Dendritic cell treated with granulocyte-macrophage colony-stimulating factor and Interleukin-4, amounts not matched to agents 40 ng/mL and 50 ng/mL, for 4 days (primary cell): Measurements from ENCODE around the gene ROR1.

Experiments
- H3K27ac Mint-ChIP-seq: one replicate; pipeline ENCODE4 v1.8.0; 2022; ENCODE audit warnings: mild to moderate bottlenecking, mixed read lengths
- H3K27me3 Mint-ChIP-seq: one replicate; pipeline ENCODE4 v1.8.0; 2022; ENCODE audit warnings: mild to moderate bottlenecking, mixed read lengths
- H3K36me3 Mint-ChIP-seq: one replicate; pipeline ENCODE4 v1.8.0; 2022; ENCODE audit warnings: low read depth, mixed read lengths
- H3K4me1 Mint-ChIP-seq: one replicate; pipeline ENCODE4 v1.8.0; 2022; ENCODE audit warnings: low read depth, mixed read lengths
- H3K4me3 Mint-ChIP-seq: one replicate; pipeline ENCODE4 v1.8.0; 2022; ENCODE audit warnings: mild to moderate bottlenecking, moderate library complexity, mixed read lengths
- H3K9me3 Mint-ChIP-seq: one replicate; pipeline ENCODE4 v1.8.0; 2022; ENCODE audit warnings: mixed read lengths
- intact Hi-C: fragments of 100-400 bp; cut with micrococcal nuclease; formaldehyde crosslinking; loops from one replicate; pipeline ENCODE4 v1.15.0; 2022

The ROR1 gene

DNA sequence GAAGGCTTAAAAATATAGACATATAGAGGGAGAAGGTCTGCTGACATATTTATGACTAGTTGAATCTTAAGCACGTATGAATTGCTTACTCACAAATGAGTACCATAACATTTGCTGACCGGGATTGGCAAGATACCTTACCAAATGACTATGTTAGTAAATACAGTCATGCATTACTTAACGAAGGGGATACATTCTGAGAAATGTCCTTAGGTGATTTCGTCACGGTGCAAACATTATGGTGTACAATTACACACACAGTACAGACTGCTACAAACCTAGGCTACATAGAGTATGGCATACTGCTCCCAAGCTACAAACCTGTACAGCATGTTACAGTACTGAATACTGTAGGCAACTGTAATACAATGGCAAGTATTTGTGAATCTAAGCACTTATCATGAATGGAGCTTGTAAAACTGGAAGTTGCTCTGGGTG, 410.2 kb downstream of the ROR1 start:
- Mint-ChIP-seq H3K9me3 (no peaks in the 10 kb centered on the region), H3K4me3 (no peak overlapping the region), H3K36me3 (no peaks in the 10 kb centered on the region), H3K27me3 (no peaks in the 10 kb centered on the region), H3K4me1 (no peaks in the 10 kb centered on the region), H3K27ac (no peak overlapping the region)
- intact Hi-C loops: no loop called here

DNA sequence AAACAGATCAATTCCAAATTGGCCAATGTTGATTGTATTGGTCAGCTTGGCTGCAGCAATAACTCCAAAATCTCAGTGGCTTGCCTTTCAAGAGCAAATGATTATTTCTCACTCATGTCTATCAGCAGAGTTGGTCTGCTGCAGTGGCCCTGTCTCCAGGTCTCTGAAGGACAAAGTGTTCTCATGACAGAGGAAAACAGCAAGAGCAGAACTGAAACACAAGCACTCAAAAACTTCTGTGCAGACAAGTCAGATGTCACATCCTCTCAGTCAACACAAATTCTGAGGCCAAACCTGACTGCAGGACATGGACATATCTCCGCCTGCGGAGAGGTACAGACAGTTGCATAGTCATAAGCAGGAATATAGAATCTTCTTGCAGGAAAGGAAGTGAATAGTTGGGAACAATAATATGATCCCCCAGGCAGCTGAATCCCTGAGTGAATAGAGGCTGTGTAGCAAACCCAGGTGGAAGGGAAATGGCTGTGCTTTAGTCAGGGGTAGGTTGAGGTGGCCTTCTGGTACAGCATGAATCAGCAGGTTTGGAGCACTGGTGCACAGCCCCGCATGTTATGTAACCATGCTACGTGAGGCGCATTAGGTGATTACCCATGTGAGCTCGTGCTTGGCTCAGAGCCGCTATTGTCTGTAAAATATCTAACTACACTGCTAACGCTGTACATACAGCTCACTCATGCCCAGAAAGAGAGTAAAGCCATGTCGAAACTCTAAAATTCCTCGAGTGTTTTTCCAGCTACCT, 412.5 kb downstream of the ROR1 start:
- Mint-ChIP-seq H3K4me3 (no peak overlapping the region), H3K27me3 (no peaks in the 10 kb centered on the region), H3K36me3 (no peaks in the 10 kb centered on the region), H3K27ac (no peak overlapping the region), H3K9me3 (no peaks in the 10 kb centered on the region), H3K4me1 (no peaks in the 10 kb centered on the region)
- intact Hi-C loops: no loop called here

DNA sequence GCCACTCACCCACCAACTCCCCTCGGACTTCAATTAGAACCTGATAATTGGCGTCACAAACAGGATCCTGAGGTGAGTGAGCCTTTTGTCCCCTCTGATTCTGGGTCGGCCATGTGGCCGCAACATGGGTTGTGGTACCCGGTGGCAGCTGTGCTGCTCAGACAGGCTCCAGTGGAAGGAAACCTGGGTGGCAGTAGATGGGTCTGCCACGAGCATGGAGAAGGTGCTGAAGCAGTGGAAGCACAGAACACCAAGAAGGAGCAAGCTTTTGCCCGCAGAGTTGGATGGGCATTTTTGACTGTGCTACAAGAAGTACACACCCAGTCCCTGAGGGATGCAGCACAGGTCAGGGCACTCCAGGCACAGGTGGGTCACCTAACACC, 413.1 kb downstream of the ROR1 start:
- Mint-ChIP-seq H3K4me1 (no peaks in the 10 kb centered on the region), H3K36me3 (no peaks in the 10 kb centered on the region), H3K4me3 (no peak overlapping the region), H3K27ac (no peak overlapping the region), H3K27me3 (no peaks in the 10 kb centered on the region), H3K9me3 (no peaks in the 10 kb centered on the region)
- intact Hi-C loops: no loop called here

DNA sequence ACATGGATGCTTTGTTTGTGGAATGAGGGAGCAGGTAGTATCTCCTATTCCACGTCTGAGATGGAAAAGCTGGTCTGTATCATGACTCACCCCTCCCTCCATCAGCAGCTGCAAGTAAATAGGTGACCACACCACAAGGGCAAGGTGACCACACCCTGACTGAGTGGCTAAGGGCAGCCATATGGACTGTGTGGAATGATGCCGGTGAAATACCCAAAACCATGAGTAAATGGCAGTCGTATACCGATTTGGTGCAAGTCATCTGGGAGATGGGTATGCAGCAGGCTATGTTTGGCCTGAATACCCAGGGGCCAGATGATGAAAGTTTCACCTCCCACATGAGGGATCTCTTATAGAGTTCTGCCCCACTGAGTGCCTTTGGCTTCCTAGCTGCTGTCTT, 413.8 kb downstream of the ROR1 start:
- H3K36me3 Mint-ChIP-seq: no peaks in the 10 kb centered on the region
- intact Hi-C loops: no loop called here

DNA sequence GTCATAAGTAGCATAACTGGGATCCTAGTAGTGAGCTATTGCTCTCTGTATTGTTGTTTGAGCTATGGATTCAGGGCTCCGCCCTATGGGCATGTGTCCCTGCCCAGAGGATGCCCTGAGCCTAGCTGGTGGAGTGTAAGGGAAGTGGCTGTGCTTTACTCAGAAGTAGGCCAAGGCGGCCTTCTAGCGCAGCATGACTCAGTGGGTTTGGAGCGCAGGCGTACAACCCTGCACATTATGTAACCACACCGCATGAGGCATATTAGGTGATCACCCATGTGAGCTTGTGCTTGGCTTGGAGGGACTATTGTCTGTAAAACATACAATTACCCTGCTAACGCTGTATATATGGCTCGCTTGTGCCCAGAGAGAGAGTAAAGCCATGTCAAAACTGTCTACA, 418.5 kb downstream of the ROR1 start:
- intact Hi-C loops: no loop called here
- H3K27ac Mint-ChIP-seq: no peak overlapping the region
- no peaks in the 10 kb centered on the region for H3K9me3 Mint-ChIP-seq
- H3K27me3 Mint-ChIP-seq: no peaks in the 10 kb centered on the region
- no peak overlapping the region for H3K4me3 Mint-ChIP-seq
- no peaks in the 10 kb centered on the region for H3K36me3 Mint-ChIP-seq
- peaks cover 13% of the 10 kb centered on the region for H3K4me1 Mint-ChIP-seq

More for the DNA sequence above, 413.8 kb downstream of the ROR1 start:
- H3K4me3 Mint-ChIP-seq: no peak overlapping the region
- no peaks in the 10 kb centered on the region for H3K9me3 Mint-ChIP-seq
- H3K27me3 Mint-ChIP-seq: no peaks in the 10 kb centered on the region
- no peak overlapping the region for H3K27ac Mint-ChIP-seq
- H3K4me1 Mint-ChIP-seq: no peaks in the 10 kb centered on the region

DNA sequence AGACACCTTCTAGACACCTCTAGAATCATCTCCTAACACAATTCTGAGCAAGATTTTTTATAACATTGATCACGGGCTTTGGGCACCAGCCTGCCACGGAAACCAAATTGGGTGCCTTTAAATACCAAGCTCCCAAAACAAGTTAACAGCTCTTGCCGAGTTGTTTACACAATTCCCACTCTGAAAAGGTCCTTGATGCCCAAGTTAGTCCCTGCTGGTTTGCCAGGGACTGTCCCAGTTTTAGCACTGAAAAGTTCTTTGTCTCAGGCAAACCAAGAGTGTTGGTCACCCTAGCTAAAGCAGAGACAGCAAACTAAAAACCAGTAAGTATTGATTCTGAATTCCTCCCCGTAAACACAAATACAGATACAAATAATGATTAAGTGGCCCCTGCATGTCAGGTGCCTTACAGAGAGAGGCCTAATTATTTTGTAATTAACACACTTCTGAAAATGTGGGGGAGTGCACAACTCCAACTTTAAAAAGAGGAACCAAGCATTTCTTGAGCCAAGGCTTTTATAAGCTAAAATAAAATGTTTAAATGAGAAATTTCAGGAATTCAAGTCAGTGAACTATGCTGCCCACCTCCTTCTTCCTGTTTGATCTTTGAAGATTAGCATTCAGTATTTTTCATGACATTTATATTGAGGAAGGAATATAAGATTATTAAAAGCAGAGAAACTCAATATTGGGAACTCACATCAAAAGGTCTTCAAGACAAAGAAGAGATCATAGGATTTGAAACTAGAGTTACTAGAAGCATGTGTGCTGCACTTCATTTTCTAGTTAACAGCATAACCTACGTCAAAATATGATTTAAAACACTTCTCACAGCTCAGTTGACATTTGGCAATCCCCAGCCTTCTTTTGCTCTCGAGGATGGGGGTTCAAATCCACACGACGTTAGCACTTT, 420.6 kb downstream of the ROR1 start:
- intact Hi-C loops: no loop called here
- Mint-ChIP-seq H3K9me3 (no peaks in the 10 kb centered on the region), H3K4me1 (peaks cover 13% of the 10 kb centered on the region), H3K27ac (no peak overlapping the region), H3K4me3 (no peak overlapping the region), H3K27me3 (no peaks in the 10 kb centered on the region), H3K36me3 (no peaks in the 10 kb centered on the region)

DNA sequence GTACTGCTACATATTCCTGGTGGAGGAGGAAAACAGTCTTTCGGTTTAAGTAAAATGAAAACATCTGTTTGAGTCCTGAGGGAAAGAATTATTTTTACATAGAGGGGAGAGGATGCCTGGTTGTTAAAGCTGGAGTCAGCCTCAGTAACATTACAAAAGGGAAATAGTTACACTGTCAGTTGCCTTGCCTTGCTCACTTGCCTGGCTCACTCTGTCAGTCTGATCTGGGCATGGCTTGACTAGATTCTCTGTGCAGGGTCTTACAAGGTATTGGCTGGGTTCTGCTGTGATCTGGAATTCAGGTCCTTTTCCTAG, 421.2 kb downstream of the ROR1 start:
- no peaks in the 10 kb centered on the region for H3K9me3 Mint-ChIP-seq
- H3K4me3 Mint-ChIP-seq: no peak overlapping the region
- H3K36me3 Mint-ChIP-seq: no peaks in the 10 kb centered on the region
- H3K27ac Mint-ChIP-seq: no peak overlapping the region
- H3K4me1 Mint-ChIP-seq: peaks cover 13% of the 10 kb centered on the region
- no peaks in the 10 kb centered on the region for H3K27me3 Mint-ChIP-seq
- intact Hi-C loops: no loop called here

DNA sequence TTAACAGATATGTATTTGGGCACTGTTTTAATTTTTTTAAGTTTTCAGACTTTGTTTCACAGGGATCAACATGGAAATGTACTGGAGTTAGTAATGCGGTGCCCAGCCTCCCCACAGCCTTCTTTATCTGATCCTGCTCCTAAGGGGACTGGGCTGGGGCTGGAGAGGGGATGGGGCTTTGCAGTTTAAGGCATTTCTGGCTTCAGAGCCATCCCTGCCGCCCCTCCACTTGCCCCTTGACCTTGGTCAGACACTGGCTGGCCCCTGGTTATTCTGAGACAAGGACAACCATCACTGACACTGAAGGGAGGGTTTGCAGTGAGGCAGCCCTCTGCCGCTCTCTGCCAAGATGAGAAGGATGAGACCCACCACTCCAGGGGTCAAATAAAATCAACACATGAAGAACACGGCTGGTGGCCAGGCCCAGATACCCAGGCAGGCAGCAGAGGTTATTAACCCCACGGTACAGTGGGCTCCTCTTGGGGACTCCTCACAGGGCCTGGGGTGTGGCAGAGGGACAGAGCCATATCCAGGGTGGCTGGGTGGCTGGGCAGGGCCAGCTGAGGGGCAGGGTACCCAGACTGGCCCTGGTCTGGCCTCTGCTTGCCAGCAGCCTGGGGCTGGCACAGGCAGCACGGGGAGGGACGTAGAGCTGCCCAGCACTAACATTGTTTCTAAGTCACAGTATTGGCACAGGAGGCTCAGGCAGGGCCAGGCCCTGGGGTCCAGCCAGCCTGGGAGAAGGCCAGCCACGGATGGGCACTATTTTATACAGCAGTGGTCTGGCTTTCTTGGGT, 422.5 kb downstream of the ROR1 start:
- Mint-ChIP-seq H3K4me3 (no peak overlapping the region), H3K27ac (no peak overlapping the region), H3K36me3 (no peaks in the 10 kb centered on the region), H3K4me1 (peaks cover 13% of the 10 kb centered on the region), H3K9me3 (no peaks in the 10 kb centered on the region), H3K27me3 (no peaks in the 10 kb centered on the region)
- intact Hi-C loops: no loop called here

DNA sequence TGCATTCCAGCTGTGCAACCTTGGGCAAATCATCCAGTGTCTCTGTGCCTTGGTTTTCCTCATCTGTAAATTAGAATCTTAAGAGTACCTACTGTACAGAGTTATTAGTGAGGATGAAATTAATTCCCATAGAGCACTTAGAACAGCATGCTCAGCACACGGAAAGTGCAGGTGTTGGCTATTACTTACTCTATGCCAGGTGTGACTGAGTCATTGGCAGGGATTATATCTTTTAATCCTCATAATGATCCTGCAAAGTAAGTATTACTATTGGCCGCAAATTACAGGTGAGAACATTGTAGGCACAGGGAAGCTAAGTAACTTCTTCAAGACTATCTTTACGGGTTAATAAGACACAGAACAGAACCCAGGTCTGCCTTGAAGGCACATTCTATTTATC, 423.3 kb downstream of the ROR1 start:
- Mint-ChIP-seq H3K4me1 (peaks cover 13% of the 10 kb centered on the region), H3K4me3 (no peak overlapping the region), H3K27ac (no peak overlapping the region), H3K36me3 (no peaks in the 10 kb centered on the region), H3K9me3 (no peaks in the 10 kb centered on the region), H3K27me3 (no peaks in the 10 kb centered on the region)
- intact Hi-C loops: no loop called here

DNA sequence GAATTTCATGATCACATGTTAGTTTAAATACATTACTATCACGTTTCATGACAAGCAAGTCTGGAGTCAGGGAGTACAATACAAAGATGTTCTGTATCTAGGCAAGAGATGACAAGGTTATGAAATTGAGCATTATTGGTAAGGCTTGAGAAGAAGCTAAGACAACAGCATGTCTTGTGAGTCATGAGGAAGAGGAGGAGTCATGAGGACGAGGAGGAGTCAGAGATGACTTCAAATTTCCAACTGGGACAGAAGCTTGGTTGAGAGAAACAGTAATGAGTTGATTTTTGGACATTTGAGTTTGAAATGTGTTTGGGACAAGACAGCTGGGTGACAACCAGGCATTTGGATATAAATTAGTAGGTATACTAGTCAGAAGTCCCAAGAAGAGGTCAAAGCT, 425.3 kb downstream of the ROR1 start:
- H3K9me3 Mint-ChIP-seq: no peaks in the 10 kb centered on the region
- H3K36me3 Mint-ChIP-seq: no peaks in the 10 kb centered on the region
- intact Hi-C loops: no loop called here
- H3K27me3 Mint-ChIP-seq: no peaks in the 10 kb centered on the region
- H3K4me3 Mint-ChIP-seq: no peak overlapping the region
- H3K27ac Mint-ChIP-seq: no peak overlapping the region
- peaks cover 13% of the 10 kb centered on the region for H3K4me1 Mint-ChIP-seq

DNA sequence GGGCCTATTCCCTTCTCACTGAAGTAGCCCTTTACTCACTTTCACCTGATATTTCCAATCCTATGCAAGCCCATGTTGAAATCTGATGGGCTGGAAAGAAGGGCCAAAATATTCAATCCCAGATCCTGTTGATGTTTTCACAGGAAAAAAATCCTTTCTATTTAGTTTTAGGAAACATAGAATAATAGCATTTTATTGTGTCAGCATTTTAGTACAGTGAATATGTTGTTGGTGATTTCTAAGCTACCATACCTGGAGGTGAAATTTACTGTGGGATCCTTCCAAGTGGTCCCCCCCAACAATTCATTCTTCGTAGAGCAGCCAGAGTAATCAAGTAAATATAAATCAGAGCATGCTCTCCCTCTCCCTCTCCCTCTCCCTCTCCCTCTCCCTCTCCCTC, 426.2 kb downstream of the ROR1 start:
- H3K4me3 Mint-ChIP-seq: no peak overlapping the region
- intact Hi-C loops: no loop called here
- no peak overlapping the region for H3K27ac Mint-ChIP-seq
- H3K4me1 Mint-ChIP-seq: peaks cover 3% of the 10 kb centered on the region
- no peaks in the 10 kb centered on the region for H3K36me3 Mint-ChIP-seq
- H3K9me3 Mint-ChIP-seq: no peaks in the 10 kb centered on the region
- no peaks in the 10 kb centered on the region for H3K27me3 Mint-ChIP-seq

DNA sequence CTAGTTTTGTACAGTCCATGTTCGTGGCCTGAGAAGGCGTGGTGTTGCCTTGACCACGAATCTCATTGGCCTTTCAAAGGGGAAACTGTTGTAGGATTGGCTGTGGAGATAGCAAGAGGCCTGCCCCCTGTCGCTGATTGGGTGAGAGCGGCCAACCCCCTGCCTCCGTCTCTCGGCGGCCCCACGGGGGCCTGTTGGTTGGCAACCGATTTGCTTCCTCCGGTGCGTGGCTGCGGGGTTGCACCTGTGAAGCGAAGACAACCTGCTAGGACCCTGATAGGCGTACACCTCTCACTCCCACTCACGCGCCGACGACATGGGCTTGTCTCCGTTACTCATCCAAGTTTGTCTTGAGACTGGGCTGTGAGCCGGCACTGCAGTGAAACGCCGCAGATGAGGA, 429.6 kb downstream of the ROR1 start, which contains the start of gene UBE2U:
UBE2U (plus strand) TSS at position 204 of the 400 bp plus-strand sequence. CDS start 428 bp downstream, outside the sequence.
- intact Hi-C loops: no loop called here
- Mint-ChIP-seq H3K27ac (no peak within 1 kb of the TSS), H3K4me1 (no peaks in the 10 kb centered on the region), H3K9me3 (no peaks in the 10 kb centered on the region), H3K4me3 (no peak within 1 kb of the TSS), H3K27me3 (no peaks in the 10 kb centered on the region), H3K36me3 (no peaks in the 10 kb centered on the region)

DNA sequence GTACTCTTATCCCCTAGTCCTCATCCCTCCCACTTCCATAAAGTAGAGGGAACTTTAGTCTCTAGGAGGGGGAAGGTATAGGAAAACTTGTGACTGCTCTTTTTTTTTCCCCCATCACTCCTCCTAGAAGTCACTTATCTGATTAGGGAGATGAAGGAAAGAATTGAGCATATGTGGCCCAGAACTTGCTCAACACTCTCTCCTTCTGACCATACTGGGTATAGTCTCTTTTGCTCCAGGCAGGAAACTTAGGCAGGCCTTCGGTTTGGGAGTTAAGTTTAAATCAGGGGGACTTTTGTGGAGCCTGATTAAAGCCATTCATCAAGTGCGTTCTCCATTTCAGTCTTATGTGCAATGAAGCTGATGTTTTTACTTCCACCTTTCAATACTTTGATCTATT, 435.4 kb downstream of the ROR1 start:
- no peaks in the 10 kb centered on the region for H3K27me3 Mint-ChIP-seq
- H3K36me3 Mint-ChIP-seq: no peaks in the 10 kb centered on the region
- H3K4me1 Mint-ChIP-seq: no peaks in the 10 kb centered on the region
- intact Hi-C loops: no loop called here
- no peak overlapping the region for H3K4me3 Mint-ChIP-seq
- no peaks in the 10 kb centered on the region for H3K9me3 Mint-ChIP-seq
- no peak overlapping the region for H3K27ac Mint-ChIP-seq

DNA sequence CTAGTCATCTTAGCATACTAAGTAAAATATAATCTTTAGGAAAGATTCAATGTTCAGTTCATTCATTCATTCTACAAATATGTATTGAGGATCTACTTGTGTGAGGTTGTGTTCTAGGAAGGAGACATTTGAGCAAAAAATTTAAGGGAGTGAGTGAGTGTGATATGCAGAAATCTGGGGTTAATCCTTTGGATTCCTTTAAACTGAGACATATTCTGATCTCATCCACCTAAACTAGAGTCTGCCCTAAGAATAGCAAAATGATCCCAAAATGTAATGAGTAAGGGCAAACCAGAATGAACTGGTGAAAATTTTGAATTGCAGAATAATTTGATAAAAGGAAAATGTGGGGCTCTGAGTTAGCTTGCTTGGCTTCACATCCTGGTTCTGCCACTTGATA, 438.2 kb downstream of the ROR1 start:
- intact Hi-C loops: no loop called here
- Mint-ChIP-seq H3K4me3 (no peak overlapping the region), H3K9me3 (no peaks in the 10 kb centered on the region)

More for the DNA sequence above, 438.2 kb downstream of the ROR1 start:
- Mint-ChIP-seq H3K27me3 (no peaks in the 10 kb centered on the region), H3K36me3 (no peaks in the 10 kb centered on the region), H3K4me1 (no peaks in the 10 kb centered on the region), H3K27ac (no peak overlapping the region)
